ENCODE data around the gene STYXL1.

Gene STYXL1

GRCh38 chr7:75951506-75951905 lies 96.3 kb downstream of the STYXL1 start:
- DNase-seq: no peak

GRCh38 chr7:75950111-75950681 lies 97.6 kb downstream of the STYXL1 start:
- DNase-seq: no peak

- DNase-seq: no peak
Observed at GRCh38 chr7:75948179-75948578, 99.6 kb downstream of the STYXL1 start.

Data from T1000 (cell line).